ENCODE data around the gene FAM8A1. TPM values are rescaled to one million over a fixed set of nuclear protein-coding genes. Genes with fewer than 3 reads are reported as not detected.
A peak's percentile ranks its signal among the peaks of the same experiment; 100 is the strongest.

The FAM8A1 gene
- total and polyA plus RNA-seq, 9 of the 15 experiments (the other 6 are each of a cell fraction or from before 2014, with no cell fraction given) = 4.9 to 23.6 (median 14.2) TPM

DNA sequence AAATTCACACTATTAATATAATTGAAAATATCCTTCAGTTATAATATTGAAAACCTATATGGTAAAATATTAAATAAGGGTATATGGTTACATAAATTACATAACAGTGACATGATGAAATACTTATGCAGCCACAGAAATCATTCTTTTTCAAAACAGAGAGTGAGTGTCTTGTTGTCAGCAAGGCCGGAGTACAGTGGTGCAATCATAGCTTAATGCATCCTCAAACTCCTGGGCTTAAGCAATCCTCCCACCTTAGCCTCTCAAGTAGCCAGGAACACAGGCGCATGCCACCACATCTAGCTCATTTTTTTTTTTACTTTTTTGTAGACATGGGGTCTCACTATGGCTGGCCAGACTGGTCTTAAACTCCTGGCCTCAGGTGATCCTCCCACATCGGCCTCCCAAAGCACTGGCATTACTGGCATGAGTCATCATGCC, 40.4 kb downstream of the FAM8A1 start:
- no peak overlapping the region; the same call in 2 of the 3 replicates for H3K27ac ChIP-seq (ENCODE audit: extremely low read depth, low read depth, low read length)
- CTCF ChIA-PET (ENCODE audit: low intra/inter-chr PET ratio) = interaction anchor here (1.0 kb wide), 1 partner anchor 176 kb away, joined by 4 read pairs; no protein-coding TSS in a partner anchor
- peaks cover 97% of the 10 kb centered on the region for H3K36me3 ChIP-seq (ENCODE audit: control insufficient read depth, insufficient read depth, low read length)
- no peaks in the 10 kb centered on the region for H3K27me3 ChIP-seq (ENCODE audit: control insufficient read depth in 2 of 2, insufficient read depth in 2 of 2, low read length in 2 of 2)
- FAIRE-seq (no peak), DNase-seq (ENCODE audit: extremely low read depth in 1 of 4, low spot score in 3 of 4) (no peak), ATAC-seq (peak; percentile 55)
- H3K9me3 ChIP-seq (replicated peaks; ENCODE audit: control insufficient read depth, insufficient read depth, low read depth, low read length) = no peaks in the 10 kb centered on the region
- in situ Hi-C loops (cut with MboI) = no loop called here
- intact Hi-C loops (cut with micrococcal nuclease) = no loop called here
- WGBS (ENCODE audit: insufficient coverage, low coverage, missing lambda C conversion rate) = 98% methylated on average over 3 of the region's 3 CpGs
- H2AFZ ChIP-seq (ENCODE audit: low read depth, low read length) = no peak overlapping the region
- H4K20me1 ChIP-seq (replicated peaks; ENCODE audit: control insufficient read depth, insufficient read depth, low read length) = 0 out of 2 replicates have a peak, but pooled peaks cover 3% of the 10 kb centered on the region
- no TSS peak for BruUV-seq (replicated peaks)
- H3K4me2 ChIP-seq (ENCODE audit: insufficient read depth, low read length) = no peak overlapping the region
- peaks cover 54% of the 10 kb centered on the region for H3K79me2 ChIP-seq (ENCODE audit: control insufficient read depth, insufficient read depth, low read length)
- no peaks in the 10 kb centered on the region for H3K9me1 ChIP-seq (ENCODE audit: control insufficient read depth, insufficient read depth, low read length)
- no peak overlapping the region for H3K9ac ChIP-seq (ENCODE audit: insufficient read depth in 1 of 2, low read depth in 2 of 2, low read length in 2 of 2)
- H3K4me3 ChIP-seq = no peak overlapping the region
- H3K4me1 ChIP-seq (replicated peaks in 1 of 2; ENCODE audit: control insufficient read depth in 2 of 2, insufficient read depth in 2 of 2, low read length in 2 of 2) = no peaks in the 10 kb centered on the region; a peak in 1 of 5 replicates
- POLR2A ChIA-PET = interaction anchor here (1.0 to 1.5 kb wide), 2 partner anchors 9 to 66 kb away, joined by 3 to 4 read pairs; partner anchors contain the start of gene NUP153
- no peak for TF ChIP-seq ARHGAP35 (IDR thresholded peaks at IDR 0.05; ENCODE audit: partially characterized antibody)
- 0 out of 2 replicates have a peak, but pooled peaks have one; percentile 17 for TF ChIP-seq POLR2AphosphoS5 (IDR thresholded peaks at IDR 0.05; ENCODE audit: control insufficient read depth, insufficient read depth, low read depth, low read length)
- TF ChIP-seq SNIP1 (IDR thresholded peaks at IDR 0.05; ENCODE audit: low read depth) = no peak
- no peak for TF ChIP-seq ZNF384 (IDR thresholded peaks at IDR 0.05; ENCODE audit: low read depth, low read length)
- TF ChIP-seq, protein P1, sequence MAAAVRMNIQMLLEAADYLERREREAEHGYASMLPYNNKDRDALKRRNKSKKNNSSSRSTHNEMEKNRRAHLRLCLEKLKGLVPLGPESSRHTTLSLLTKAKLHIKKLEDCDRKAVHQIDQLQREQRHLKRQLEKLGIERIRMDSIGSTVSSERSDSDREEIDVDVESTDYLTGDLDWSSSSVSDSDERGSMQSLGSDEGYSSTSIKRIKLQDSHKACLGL (CRISPR knock-in tag; IDR thresholded peaks at IDR 0.05; ENCODE audit: borderline replicate concordance, poor library complexity, severe bottlenecking) = no peak
- TF ChIP-seq ZBED1 (IDR thresholded peaks at IDR 0.05) = no peak
- no peak for TF ChIP-seq ASH1L (IDR thresholded peaks at IDR 0.05; ENCODE audit: borderline replicate concordance, low read depth, partially characterized antibody)
- no peak for TF ChIP-seq KDM5B (IDR thresholded peaks at IDR 0.05; ENCODE audit: insufficient replicate concordance, low read depth, low read length)
- TF ChIP-seq SIN3B (IDR thresholded peaks at IDR 0.05; ENCODE audit: low read depth) = no peak
- no peak for TF ChIP-seq CSDE1 (IDR thresholded peaks at IDR 0.05)
- no peak for TF ChIP-seq RB1 (IDR thresholded peaks at IDR 0.05; ENCODE audit: low read depth)
- TF ChIP-seq ZNF134 (CRISPR knock-in tag; conservative IDR thresholded peaks at IDR 0.05) = no peak
- peak; percentile 66 for TF ChIP-seq CEBPG (CRISPR knock-in tag; IDR thresholded peaks at IDR 0.05)
- peak; percentile 77 to 95 for TF ChIP-seq CEBPG (tag; conservative IDR thresholded peaks at IDR 0.05 in 1 of 2, IDR thresholded peaks at IDR 0.05 in 1 of 2)
- TF ChIP-seq RFX5 (IDR thresholded peaks at IDR 0.05; ENCODE audit: low read depth, low read length) = peak; percentile 54; the same call in 1 of the 2 replicates
- TF ChIP-seq STAT5B (CRISPR knock-in tag; IDR thresholded peaks at IDR 0.05) = no peak
- TF ChIP-seq, protein P2, sequence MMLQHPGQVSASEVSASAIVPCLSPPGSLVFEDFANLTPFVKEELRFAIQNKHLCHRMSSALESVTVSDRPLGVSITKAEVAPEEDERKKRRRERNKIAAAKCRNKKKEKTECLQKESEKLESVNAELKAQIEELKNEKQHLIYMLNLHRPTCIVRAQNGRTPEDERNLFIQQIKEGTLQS (IDR thresholded peaks at IDR 0.05) = peak; percentile 56
- TF ChIP-seq, protein P2 (CRISPR knock-in tag; conservative IDR thresholded peaks at IDR 0.05) = no peak
- peak; percentile 72 to 73; a peak in 2 of 4 replicates for TF ChIP-seq TRIM24 (IDR thresholded peaks at IDR 0.05)
- TF ChIP-seq CXXC5 (CRISPR knock-in tag; IDR thresholded peaks at IDR 0.05) = no peak
- peak; percentile 75 for TF ChIP-seq CEBPB (tag; IDR thresholded peaks at IDR 0.05)

All from K562 (cell line).